GM23338 (cell line): Measurements from ENCODE around the gene TRAPPC2. TPM values are rescaled to one million over a fixed set of nuclear protein-coding genes. Genes with fewer than 3 reads are reported as not detected.

ENCODE experiments used
- ATAC-seq: fragments of 200-7000 bp; cut with Tn5 transposase; 3 replicates; pipeline ENCODE4 v1.9.1; 2020
- DNase-seq: peaks from one replicate; pipeline ENCODE4 v3.0.0-alpha.2; 2015; ENCODE audit warnings: low spot score
- H2AFZ ChIP-seq: fragments of 200-600 bp; sonication (generic); 2 replicates; pipeline ENCODE4 v1.8.0; 2016; ENCODE audit warnings: antibody characterized with exemption, mild to moderate bottlenecking, moderate library complexity
- H3F3A ChIP-seq: fragments of 200-600 bp; sonication (generic); replicated peaks from 2 replicates; pipeline ENCODE4 v1.8.0; 2017; ENCODE audit warnings: antibody characterized with exemption, mixed run types, low read depth
- H3K27ac ChIP-seq: fragments of 200-600 bp; sonication (generic); 2 replicates; pipeline ENCODE4 v1.6.1; 2016; ENCODE audit warnings: low read depth
- H3K27me3 ChIP-seq: fragments of 200-600 bp; sonication (generic); 2 replicates; pipeline ENCODE4 v1.8.0; 2016; ENCODE audit warnings: mild to moderate bottlenecking, mixed run types, moderate library complexity; ENCODE audit not compliant: insufficient read depth
- H3K36me3 ChIP-seq: fragments of 200-600 bp; sonication (generic); 2 replicates; pipeline ENCODE4 v1.8.0; 2016; ENCODE audit warnings: mild to moderate bottlenecking; ENCODE audit not compliant: insufficient read depth
- H3K4me1 ChIP-seq: fragments of 200-600 bp; sonication (generic); 2 replicates; pipeline ENCODE4 v1.8.0; 2016; ENCODE audit warnings: mild to moderate bottlenecking, moderate library complexity; ENCODE audit not compliant: insufficient read depth
- H3K4me2 ChIP-seq: fragments of 200-600 bp; sonication (generic); 2 replicates; pipeline ENCODE4 v1.7.1; 2017; ENCODE audit warnings: mixed run types
- H3K4me3 ChIP-seq: fragments of 200-600 bp; sonication (generic); 2 replicates; pipeline ENCODE4 v1.6.1; 2016; ENCODE audit warnings: mixed run types
- H3K79me2 ChIP-seq: fragments of 200-600 bp; sonication (generic); replicated peaks from 2 replicates; pipeline ENCODE4 v1.8.0; 2017; ENCODE audit warnings: mild to moderate bottlenecking; ENCODE audit not compliant: insufficient read depth
- H3K9me2 ChIP-seq: fragments of 200-600 bp; sonication (generic); 2 replicates; pipeline ENCODE4 v1.8.0; 2017; ENCODE audit not compliant: insufficient read depth
- H4K20me1 ChIP-seq: fragments of 200-600 bp; sonication (generic); replicated peaks from 2 replicates; pipeline ENCODE4 v1.8.0; 2017; ENCODE audit warnings: mild to moderate bottlenecking; ENCODE audit not compliant: insufficient read depth
- H3K27ac Mint-ChIP-seq: 2 replicates; pipeline ENCODE4 v1.8.0; 2020; ENCODE audit warnings: inconsistent platforms, mild to moderate bottlenecking, moderate library complexity, mixed read lengths
- H3K27me3 Mint-ChIP-seq: 3 replicates; pipeline ENCODE4 v1.8.0; 2022; ENCODE audit warnings: low read depth, mild to moderate bottlenecking, moderate library complexity, mixed read lengths, inconsistent platforms; ENCODE audit not compliant: insufficient read depth, poor library complexity
- H3K36me3 Mint-ChIP-seq: 3 replicates; pipeline ENCODE4 v1.8.0; 2021; ENCODE audit warnings: low read depth, mild to moderate bottlenecking, inconsistent platforms, moderate library complexity, mixed read lengths
- H3K4me1 Mint-ChIP-seq: 3 replicates; pipeline ENCODE4 v1.8.0; 2020; ENCODE audit warnings: mild to moderate bottlenecking, inconsistent platforms, mixed read lengths
- H3K4me3 Mint-ChIP-seq: 3 replicates; pipeline ENCODE4 v1.8.0; 2021; ENCODE audit warnings: moderate library complexity, mild to moderate bottlenecking, inconsistent platforms, mixed read lengths
- H3K9me3 Mint-ChIP-seq: 3 replicates; pipeline ENCODE4 v1.8.0; 2020; ENCODE audit warnings: moderate library complexity, mild to moderate bottlenecking, inconsistent platforms, mixed read lengths
- CREB1 ChIP-seq: fragments of 250-450 bp; sonication (Bioruptor Pico); IDR thresholded peaks from 2 replicates; pipeline ENCODE4 v1.5.0; 2020; ENCODE audit warnings: low read depth, mild to moderate bottlenecking, moderate library complexity
- CTCF ChIP-seq, 2 experiments: fragments of 200-600 bp in 1 of 2; sonication (generic) in 1 of 2; conservative IDR thresholded peaks; 2 replicates each; pipeline versions ENCODE4 v1.5.1 to v1.6.1; 2016 to 2017; ENCODE audit warnings: antibody characterized with exemption in 2 of 2, low read depth in 2 of 2, mild to moderate bottlenecking in 2 of 2, moderate library complexity in 1 of 2
- ETS1 ChIP-seq: IDR thresholded peaks from 2 replicates; pipeline ENCODE4 v1.6.1; 2016; ENCODE audit warnings: antibody characterized with exemption
- EZH2 ChIP-seq: fragments of 200-600 bp; sonication (generic); IDR thresholded peaks from one replicate; pipeline ENCODE4 v1.8.0; 2017; ENCODE audit warnings: antibody characterized with exemption, mild to moderate bottlenecking, low read depth; ENCODE audit not compliant: unreplicated experiment
- EZH2phosphoT487 ChIP-seq: fragments of 200-600 bp; sonication (generic); IDR thresholded peaks from one replicate; pipeline ENCODE4 v1.8.1; 2018; ENCODE audit warnings: antibody characterized with exemption; ENCODE audit not compliant: unreplicated experiment
- JUNB ChIP-seq: IDR thresholded peaks from one replicate; pipeline ENCODE4 v1.6.1; 2016; ENCODE audit warnings: antibody characterized with exemption; ENCODE audit not compliant: unreplicated experiment
- NANOG ChIP-seq: IDR thresholded peaks from 2 replicates; pipeline ENCODE4 v1.6.1; 2016; ENCODE audit warnings: antibody characterized with exemption, borderline replicate concordance
- POLR2AphosphoS5 ChIP-seq: IDR thresholded peaks from 2 replicates; pipeline ENCODE4 v1.6.1; 2016; ENCODE audit warnings: antibody characterized with exemption, low read depth
- REST ChIP-seq: IDR thresholded peaks from one replicate; pipeline ENCODE4 v1.6.1; 2018; ENCODE audit warnings: antibody characterized with exemption; ENCODE audit not compliant: unreplicated experiment
- STAT1 ChIP-seq: IDR thresholded peaks from one replicate; pipeline ENCODE4 v1.6.1; 2016; ENCODE audit warnings: antibody characterized with exemption; ENCODE audit not compliant: unreplicated experiment
- ZNF114 ChIP-seq: fragments of 250-450 bp; sonication (Bioruptor Pico); IDR thresholded peaks from 2 replicates; pipeline ENCODE4 v1.5.0; 2020; ENCODE audit warnings: mild to moderate bottlenecking, moderate library complexity
- ZNF331 ChIP-seq: fragments of 250-450 bp; sonication (Bioruptor Pico); IDR thresholded peaks from 2 replicates; pipeline ENCODE4 v1.5.0; 2020; ENCODE audit warnings: low read depth, mild to moderate bottlenecking, moderate library complexity
- polyA plus RNA-seq: library from polyadenylated mRNA; unstranded; fragments of >200 nt; fragmentation: Nextera tagmentation; extraction: Ambion mirVana; gene quantifications from 2 replicates; pipeline ENCODE4 v1.2.1, GENCODE V29; 2016
- total RNA-seq: library from RNA; depleted of rRNA; stranded (reverse); fragments of >200 nt; shearing (Covaris generic); gene quantifications from 2 replicates; pipeline ENCODE4 v1.2.3, GENCODE V29; 2014

Gene TRAPPC2
- total and polyA plus RNA-seq, 2 experiments from 2014 or later, result 11.7 to 14.6 TPM

- Mint-ChIP-seq H3K27me3 (no peaks in the 10 kb centered on the region), H3K36me3 (peaks cover 52% of the 10 kb centered on the region; the same call in 2 of the 3 replicates), H3K4me1 (peaks cover 19% of the 10 kb centered on the region), H3K9me3 (no peaks in the 10 kb centered on the region; the same call in 2 of the 3 replicates), H3K27ac (no peak overlapping the region), H3K4me3 (no peak overlapping the region)
- H3K4me3 ChIP-seq, result no peak overlapping the region
- TF ChIP-seq CTCF (conservative IDR thresholded peaks at IDR 0.05; ENCODE audit: low read depth in 2 of 2) (peak; percentile 17 to 40; a peak in 3 of 4 replicates), POLR2AphosphoS5 (no peak)
- H3K79me2 ChIP-seq, result no peaks in the 10 kb centered on the region
- 0 out of 2 replicates have a peak, but pooled peaks cover 5% of the 10 kb centered on the region for H3K36me3 ChIP-seq
- no peaks in the 10 kb centered on the region; the same call in 1 of the 2 replicates for H3K4me1 ChIP-seq
- H3K9me2 ChIP-seq, result no peaks in the 10 kb centered on the region
- H2AFZ ChIP-seq, result no peak overlapping the region
- H4K20me1 ChIP-seq, result no peaks in the 10 kb centered on the region
- ATAC-seq (peak; percentile 82), DNase-seq (peak; percentile 30)
- no peak overlapping the region for H3K27ac ChIP-seq
- no peaks in the 10 kb centered on the region for H3K27me3 ChIP-seq
- H3F3A ChIP-seq, result no peaks in the 10 kb centered on the region
- no peak overlapping the region for H3K4me2 ChIP-seq
Observed at GRCh38 chrX:13778916-13779315, 44.5 kb upstream of the TRAPPC2 start.

- no peak overlapping the region for H3K4me3 ChIP-seq
- no peak for ATAC-seq
- no peak overlapping the region for H3K4me2 ChIP-seq
- Mint-ChIP-seq H3K27me3 (no peaks in the 10 kb centered on the region), H3K36me3 (peaks cover 46% of the 10 kb centered on the region), H3K27ac (no peak overlapping the region), H3K4me1 (peaks cover 12% of the 10 kb centered on the region; the same call in 2 of the 3 replicates), H3K9me3 (no peaks in the 10 kb centered on the region; the same call in 2 of the 3 replicates), H3K4me3 (no peak overlapping the region)
- H3K36me3 ChIP-seq, result 0 out of 2 replicates have a peak, but pooled peaks cover 5% of the 10 kb centered on the region
- DNase-seq, result no peak
- no peak overlapping the region for H2AFZ ChIP-seq
- H3K27ac ChIP-seq, result no peak overlapping the region
- no peaks in the 10 kb centered on the region for H3F3A ChIP-seq
- H3K9me2 ChIP-seq, result no peaks in the 10 kb centered on the region
- H3K79me2 ChIP-seq, result no peaks in the 10 kb centered on the region
- H3K4me1 ChIP-seq, result no peaks in the 10 kb centered on the region; the same call in 1 of the 2 replicates
- no peak for TF ChIP-seq REST
- TF ChIP-seq CREB1 (CRISPR knock-in tag), result no peak
- TF ChIP-seq JUNB, result no peak
- TF ChIP-seq POLR2AphosphoS5, result no peak
- TF ChIP-seq ZNF331, result no peak
- TF ChIP-seq EZH2, result no peak
- TF ChIP-seq NANOG, result no peak
- TF ChIP-seq ZNF114, result no peak
- no peak for TF ChIP-seq ETS1
- no peak for TF ChIP-seq CTCF (conservative IDR thresholded peaks at IDR 0.05; ENCODE audit: low read depth in 2 of 2)
- TF ChIP-seq STAT1, result no peak
- TF ChIP-seq EZH2phosphoT487, result no peak
- H3K27me3 ChIP-seq, result no peaks in the 10 kb centered on the region
- H4K20me1 ChIP-seq, result no peaks in the 10 kb centered on the region
Observed at GRCh38 chrX:13776387-13776786, 42.0 kb upstream of the TRAPPC2 start.
